BLaER1 (cell line): ENCODE measurements around the gene ELOA.

Experiments used
- H3K27ac ChIP-seq: shearing (Covaris generic); formaldehyde crosslinking; 2 replicates; pipeline ENCODE4 v1.8.1; 2022
- H3K27me3 ChIP-seq: shearing (Covaris generic); formaldehyde crosslinking; 2 replicates; pipeline ENCODE4 v1.8.1; 2022
- H3K36me3 ChIP-seq: shearing (Covaris generic); formaldehyde crosslinking; 2 replicates; pipeline ENCODE4 v1.8.1; 2022
- H3K4me1 ChIP-seq: shearing (Covaris generic); formaldehyde crosslinking; 2 replicates; pipeline ENCODE4 v1.8.1; 2022
- H3K4me2 ChIP-seq: shearing (Covaris generic); formaldehyde crosslinking; 2 replicates; pipeline ENCODE4 v1.8.1; 2022
- H3K4me3 ChIP-seq: shearing (Covaris generic); formaldehyde crosslinking; 2 replicates; pipeline ENCODE4 v1.8.1; 2022
- H3K9ac ChIP-seq: shearing (Covaris generic); formaldehyde crosslinking; 2 replicates; pipeline ENCODE4 v1.8.1; 2022
- H3K9me3 ChIP-seq: shearing (Covaris generic); formaldehyde crosslinking; 2 replicates; pipeline ENCODE4 v1.8.1; 2022
- H4K20me1 ChIP-seq: shearing (Covaris generic); formaldehyde crosslinking; 2 replicates; pipeline ENCODE4 v1.8.1; 2022
- Cebpa-rat ChIP-seq: shearing (Covaris generic); IDR thresholded peaks from 2 replicates; pipeline ENCODE4 v1.8.1; 2022

The ELOA gene, protein sequence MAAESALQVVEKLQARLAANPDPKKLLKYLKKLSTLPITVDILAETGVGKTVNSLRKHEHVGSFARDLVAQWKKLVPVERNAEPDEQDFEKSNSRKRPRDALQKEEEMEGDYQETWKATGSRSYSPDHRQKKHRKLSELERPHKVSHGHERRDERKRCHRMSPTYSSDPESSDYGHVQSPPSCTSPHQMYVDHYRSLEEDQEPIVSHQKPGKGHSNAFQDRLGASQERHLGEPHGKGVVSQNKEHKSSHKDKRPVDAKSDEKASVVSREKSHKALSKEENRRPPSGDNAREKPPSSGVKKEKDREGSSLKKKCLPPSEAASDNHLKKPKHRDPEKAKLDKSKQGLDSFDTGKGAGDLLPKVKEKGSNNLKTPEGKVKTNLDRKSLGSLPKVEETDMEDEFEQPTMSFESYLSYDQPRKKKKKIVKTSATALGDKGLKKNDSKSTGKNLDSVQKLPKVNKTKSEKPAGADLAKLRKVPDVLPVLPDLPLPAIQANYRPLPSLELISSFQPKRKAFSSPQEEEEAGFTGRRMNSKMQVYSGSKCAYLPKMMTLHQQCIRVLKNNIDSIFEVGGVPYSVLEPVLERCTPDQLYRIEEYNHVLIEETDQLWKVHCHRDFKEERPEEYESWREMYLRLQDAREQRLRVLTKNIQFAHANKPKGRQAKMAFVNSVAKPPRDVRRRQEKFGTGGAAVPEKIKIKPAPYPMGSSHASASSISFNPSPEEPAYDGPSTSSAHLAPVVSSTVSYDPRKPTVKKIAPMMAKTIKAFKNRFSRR

DNA sequence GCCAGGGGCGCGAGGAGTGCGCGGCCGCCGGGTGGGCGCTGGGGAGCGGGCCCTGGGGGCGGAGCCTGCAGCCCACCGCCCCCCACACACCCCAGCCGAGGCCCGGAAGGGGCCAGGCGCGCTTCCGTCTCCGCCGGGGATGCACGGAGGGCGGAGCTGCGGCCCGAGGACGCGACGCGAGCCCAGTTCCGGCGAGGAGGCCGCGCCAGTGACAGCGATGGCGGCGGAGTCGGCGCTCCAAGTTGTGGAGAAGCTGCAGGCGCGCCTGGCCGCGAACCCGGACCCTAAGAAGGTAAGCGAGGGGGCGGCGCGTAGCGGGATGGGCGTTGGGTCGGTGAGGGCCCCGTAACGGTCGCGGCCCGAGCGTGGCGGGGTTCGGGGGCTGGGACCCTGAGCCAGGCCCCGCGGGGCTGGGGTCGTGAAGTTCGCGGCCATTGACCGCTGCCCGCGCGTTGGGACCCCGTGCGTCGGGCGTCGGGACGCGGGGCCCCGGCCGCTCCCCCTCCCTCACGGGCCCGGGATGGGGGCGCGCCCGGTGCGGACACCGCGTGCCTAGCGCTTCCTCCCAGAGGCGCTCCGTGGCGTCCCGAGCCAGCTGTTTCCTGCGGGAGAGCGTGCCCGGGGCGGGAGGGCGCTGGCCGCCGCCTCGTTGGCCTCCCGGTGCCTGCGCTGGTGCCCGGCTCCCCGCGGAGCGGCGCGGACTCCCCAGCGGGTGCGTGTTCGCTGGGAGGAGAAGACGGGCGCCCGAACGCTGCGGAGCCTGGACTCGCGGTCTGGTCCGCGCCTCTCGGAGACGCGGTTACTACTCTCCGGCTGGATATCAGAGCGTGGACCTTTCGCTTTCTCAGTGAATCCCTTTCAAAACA, at the start of gene ELOA:
Gene ELOA, plus strand, starts transcription at position 185 of the 866 bp plus-strand sequence. Its CDS starts 33 bp downstream, at position 218.
- H3K4me3 ChIP-seq: peak within 1 kb of the TSS; percentile 100
- H3K27ac ChIP-seq: peak within 1 kb of the TSS; percentile 96
- no peaks in the 10 kb centered on the region for H3K27me3 ChIP-seq
- TF ChIP-seq Cebpa-rat: no peak
- no peaks in the 10 kb centered on the region for H3K9me3 ChIP-seq
- H3K4me1 ChIP-seq: peaks cover 43% of the 10 kb centered on the region
- H4K20me1 ChIP-seq: peaks cover 52% of the 10 kb centered on the region
- peaks cover 28% of the 10 kb centered on the region for H3K36me3 ChIP-seq
- H3K4me2 ChIP-seq: peak within 1 kb of the TSS; percentile 98
- H3K9ac ChIP-seq: peak within 1 kb of the TSS; percentile 98

GRCh38 chr1:23693599-23693998, 49.7 kb upstream of the ELOA start:
- Histone ChIP-seq H3K27ac (0 out of 2 replicates have a peak overlapping the region, but pooled peaks have one; percentile 98), H3K4me2 (peak overlapping the region; percentile 95), H4K20me1 (peaks cover 70% of the 10 kb centered on the region), H3K9me3 (peaks cover 12% of the 10 kb centered on the region), H3K9ac (peak overlapping the region; percentile 98; the same call in 1 of the 2 replicates), H3K36me3 (peaks cover 64% of the 10 kb centered on the region), H3K4me3 (peak overlapping the region; percentile 90), H3K27me3 (no peaks in the 10 kb centered on the region), H3K4me1 (peaks cover 55% of the 10 kb centered on the region)
- no peak for TF ChIP-seq Cebpa-rat

DNA sequence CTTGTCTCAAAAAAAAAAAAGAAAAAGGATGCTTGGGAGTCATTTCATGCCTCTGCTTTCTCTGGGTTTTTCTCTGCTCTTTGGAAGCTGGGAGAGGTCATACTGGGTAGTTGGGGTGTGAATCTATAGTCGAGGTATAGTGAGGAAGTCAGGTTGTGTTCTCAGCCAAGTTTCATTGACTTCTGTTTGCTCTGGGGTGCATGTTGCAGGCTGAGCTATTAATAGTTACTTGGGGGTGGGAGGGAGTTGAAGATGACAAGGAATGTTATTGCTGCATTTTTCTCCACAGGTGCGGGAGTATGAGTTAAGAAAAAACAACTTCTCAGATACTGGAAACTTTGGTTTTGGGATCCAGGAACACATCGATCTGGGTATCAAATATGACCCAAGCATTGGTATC, 48.9 kb upstream of the ELOA start:
- peaks cover 72% of the 10 kb centered on the region for H3K36me3 ChIP-seq
- peak overlapping the region; percentile 95 for H3K4me2 ChIP-seq
- H3K4me1 ChIP-seq: peaks cover 55% of the 10 kb centered on the region
- peak overlapping the region; percentile 36; the same call in 1 of the 2 replicates for H3K4me3 ChIP-seq
- peak overlapping the region; percentile 98; the same call in 1 of the 2 replicates for H3K9ac ChIP-seq
- no peak for TF ChIP-seq Cebpa-rat
- peaks cover 10% of the 10 kb centered on the region; the same call in 1 of the 2 replicates for H3K9me3 ChIP-seq
- H3K27ac ChIP-seq: no peak overlapping the region
- peaks cover 77% of the 10 kb centered on the region for H4K20me1 ChIP-seq
- no peaks in the 10 kb centered on the region for H3K27me3 ChIP-seq

- Histone ChIP-seq H3K4me1 (peaks cover 55% of the 10 kb centered on the region), H3K4me3 (no peak overlapping the region), H4K20me1 (peaks cover 90% of the 10 kb centered on the region), H3K36me3 (peaks cover 85% of the 10 kb centered on the region), H3K4me2 (peak overlapping the region; percentile 95), H3K27me3 (no peaks in the 10 kb centered on the region), H3K27ac (no peak overlapping the region), H3K9ac (peak overlapping the region; percentile 32; the same call in 1 of the 2 replicates), H3K9me3 (peaks cover 4% of the 10 kb centered on the region; the same call in 1 of the 2 replicates)
- TF ChIP-seq Cebpa-rat: no peak
Measured at GRCh38 chr1:23695667-23696066, 47.6 kb upstream of the ELOA start.

- peak overlapping the region; percentile 32; the same call in 1 of the 2 replicates for H3K9ac ChIP-seq
- H3K27me3 ChIP-seq: no peaks in the 10 kb centered on the region
- no peak for TF ChIP-seq Cebpa-rat
- H3K4me2 ChIP-seq: peak overlapping the region; percentile 95
- no peaks in the 10 kb centered on the region for H3K9me3 ChIP-seq
- H3K4me3 ChIP-seq: no peak overlapping the region
- H3K4me1 ChIP-seq: peaks cover 55% of the 10 kb centered on the region
- H3K27ac ChIP-seq: no peak overlapping the region
- peaks cover 98% of the 10 kb centered on the region for H4K20me1 ChIP-seq
- H3K36me3 ChIP-seq: peaks cover 93% of the 10 kb centered on the region
Measured at GRCh38 chr1:23696335-23696989, 46.8 kb upstream of the ELOA start.

GRCh38 chr1:23698466-23698865, 44.8 kb upstream of the ELOA start:
- Histone ChIP-seq H3K9me3 (no peaks in the 10 kb centered on the region), H3K27ac (no peak overlapping the region), H3K4me3 (no peak overlapping the region), H4K20me1 (peaks cover 99% of the 10 kb centered on the region), H3K36me3 (peaks cover 99% of the 10 kb centered on the region), H3K9ac (no peak overlapping the region), H3K27me3 (no peaks in the 10 kb centered on the region), H3K4me1 (peaks cover 43% of the 10 kb centered on the region), H3K4me2 (no peak overlapping the region)
- TF ChIP-seq Cebpa-rat: no peak

DNA sequence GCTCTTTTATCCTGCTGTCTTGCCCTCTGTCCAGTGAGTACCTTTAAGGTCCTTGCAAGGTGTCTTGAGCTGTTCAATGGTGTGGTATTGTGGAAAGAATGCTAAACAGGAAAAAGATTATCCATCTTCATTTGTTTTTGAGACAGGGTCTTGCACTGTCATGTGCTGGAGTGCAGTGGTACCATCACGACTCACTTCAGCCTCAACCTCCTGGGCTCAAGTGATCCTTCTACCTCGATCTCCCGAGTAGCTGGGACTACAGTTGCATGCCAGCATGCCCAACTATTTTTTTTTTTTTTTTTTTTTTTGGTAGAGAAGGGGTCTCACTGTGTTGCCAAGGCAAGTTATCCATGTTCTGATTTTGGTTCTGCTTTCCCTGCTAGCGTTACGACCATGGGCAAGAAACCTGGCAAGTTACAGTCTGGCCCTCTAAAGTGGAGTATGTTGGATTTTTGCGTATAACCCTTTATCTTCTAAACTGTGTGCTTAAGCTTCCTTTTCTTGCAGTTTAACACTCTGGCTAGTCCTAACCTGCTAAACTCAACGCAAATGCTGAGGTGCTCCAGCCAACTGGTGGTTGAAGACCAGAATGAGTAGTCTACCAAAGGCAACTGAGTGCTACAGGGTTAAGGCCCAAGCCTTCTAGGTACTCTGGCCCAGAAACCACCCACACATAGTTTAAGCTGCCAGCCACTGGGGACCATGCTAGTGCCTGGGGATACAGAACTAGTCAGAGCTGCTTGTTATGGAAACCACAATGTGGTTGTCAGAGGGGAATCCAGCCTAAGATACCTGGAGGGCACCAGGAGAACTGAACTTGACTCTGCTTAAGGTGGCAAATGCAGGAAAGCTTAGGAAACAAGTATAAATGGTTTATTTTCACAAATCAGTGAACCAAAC, 43.7 kb upstream of the ELOA start:
- no peak overlapping the region for H3K27ac ChIP-seq

DNA sequence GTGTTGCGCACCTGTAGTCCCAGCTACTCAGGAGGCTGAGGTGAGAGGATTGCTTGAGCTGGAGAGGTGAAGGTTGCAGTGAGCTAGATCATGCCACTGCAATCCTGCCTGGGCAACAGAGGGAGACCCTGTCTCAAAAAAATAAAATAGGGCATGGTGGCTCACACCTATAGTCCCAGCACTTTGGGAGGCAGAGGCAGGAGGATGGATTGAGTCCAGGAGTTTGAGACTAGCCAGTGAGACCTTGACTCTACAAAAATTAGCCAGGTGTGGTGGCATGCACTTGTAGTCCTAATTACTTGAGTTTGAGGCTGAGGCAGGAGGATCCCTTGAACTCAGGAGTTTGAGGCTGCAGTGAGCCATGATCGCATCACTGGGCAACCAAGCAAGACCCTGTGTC, 42.0 kb upstream of the ELOA start:
- Histone ChIP-seq H3K4me3 (no peak overlapping the region), H3K4me2 (no peak overlapping the region), H3K4me1 (peaks cover 15% of the 10 kb centered on the region; the same call in 1 of the 2 replicates), H3K27ac (no peak overlapping the region), H4K20me1 (peaks cover 95% of the 10 kb centered on the region), H3K9me3 (no peaks in the 10 kb centered on the region), H3K27me3 (no peaks in the 10 kb centered on the region), H3K36me3 (peaks cover 96% of the 10 kb centered on the region), H3K9ac (no peak overlapping the region)
- TF ChIP-seq Cebpa-rat: no peak

More for the DNA sequence above, 43.7 kb upstream of the ELOA start:
- Histone ChIP-seq H3K4me1 (peaks cover 33% of the 10 kb centered on the region), H3K4me3 (no peak overlapping the region), H3K36me3 (peaks cover 96% of the 10 kb centered on the region), H4K20me1 (peaks cover 95% of the 10 kb centered on the region), H3K27me3 (no peaks in the 10 kb centered on the region), H3K9ac (no peak overlapping the region), H3K4me2 (no peak overlapping the region), H3K9me3 (no peaks in the 10 kb centered on the region)
- TF ChIP-seq Cebpa-rat: no peak
